A673 (cell line): ENCODE results near the gene HDAC4. TPM values are rescaled to one million over a fixed set of nuclear protein-coding genes. Genes with fewer than 3 reads are reported as not detected.

Experiments
- BruUV-seq: library from RNA; stranded (reverse); fragments of 400-500 nt; replicated peaks from 2 replicates; lab custom pipeline; 2021; lab: Mats Ljungman, UMichigan
- CTCF ChIA-PET: fragments of 300-600 bp; sonication (Branson Sonifier 250); formaldehyde crosslinking; loops from one replicate; lab custom pipeline; 2022; ENCODE audit warnings: antibody characterized with exemption; lab: Charles Lee
- POLR2A ChIA-PET: fragments of 300-600 bp; sonication (Branson Sonifier 250); formaldehyde crosslinking; loops from one replicate; lab custom pipeline; 2022; ENCODE audit warnings: antibody characterized with exemption; ENCODE audit not compliant: low non-redundant PET; lab: Charles Lee
- DNase-seq: peaks from one replicate; pipeline ENCODE4 v3.0.0-alpha.2; 2015; ENCODE audit warnings: low spot score
- H3K27ac ChIP-seq: fragments of 200-600 bp; sonication (generic); 2 replicates; pipeline ENCODE4 v1.5.1; 2016; ENCODE audit warnings: mixed run types, low read depth, mild to moderate bottlenecking, mixed read lengths, antibody characterized with exemption, low read length; ENCODE audit not compliant: poor library complexity, severe bottlenecking
- H3K27me3 ChIP-seq: fragments of 200-600 bp; sonication (generic); replicated peaks from 2 replicates; pipeline ENCODE4 v1.6.1; 2017; ENCODE audit warnings: mixed run types, low read depth, mild to moderate bottlenecking, mixed read lengths, antibody characterized with exemption, low read length; ENCODE audit not compliant: insufficient read depth, poor library complexity
- H3K36me3 ChIP-seq: fragments of 200-600 bp; sonication (generic); 2 replicates; pipeline ENCODE4 v1.6.1; 2016; ENCODE audit warnings: mixed run types, mild to moderate bottlenecking, mixed read lengths, antibody characterized with exemption, low read length; ENCODE audit not compliant: insufficient read depth, poor library complexity, severe bottlenecking
- H3K4me1 ChIP-seq: fragments of 200-600 bp; sonication (generic); 2 replicates; pipeline ENCODE4 v1.6.1; 2017; ENCODE audit warnings: mixed run types, mild to moderate bottlenecking, mixed read lengths, antibody characterized with exemption, low read length; ENCODE audit not compliant: insufficient read depth, poor library complexity, severe bottlenecking
- H3K4me3 ChIP-seq: fragments of 200-600 bp; sonication (generic); 2 replicates; pipeline ENCODE4 v1.5.1; 2016; ENCODE audit warnings: low read depth, mixed run types, mild to moderate bottlenecking, mixed read lengths, low read length; ENCODE audit not compliant: poor library complexity, severe bottlenecking
- H3K9me3 ChIP-seq: fragments of 200-600 bp; sonication (generic); 2 replicates; pipeline ENCODE4 v1.6.1; 2016; ENCODE audit warnings: mixed run types, low read depth, mild to moderate bottlenecking, mixed read lengths, antibody characterized with exemption, low read length; ENCODE audit not compliant: poor library complexity, severe bottlenecking
- CTCF ChIP-seq: fragments of 300-800, 200-600 bp; sonication (generic); conservative IDR thresholded peaks from 2 replicates; pipeline ENCODE4 v1.5.1; 2017; ENCODE audit warnings: low read depth, mild to moderate bottlenecking, antibody characterized with exemption, low read length, moderate library complexity, mixed read lengths
- EZH2 ChIP-seq: fragments of 200-600 bp; sonication (generic); IDR thresholded peaks from 2 replicates; pipeline ENCODE4 v1.6.1; 2017; ENCODE audit warnings: borderline replicate concordance, low read depth, mild to moderate bottlenecking, mixed read lengths, antibody characterized with exemption, low read length; ENCODE audit not compliant: poor library complexity, severe bottlenecking
- intact Hi-C: fragments of 100-400 bp; cut with micrococcal nuclease; formaldehyde crosslinking; loops from one replicate; pipeline ENCODE4 v1.10.0; 2022; ENCODE audit not compliant: unreplicated experiment
- total RNA-seq: library from RNA; stranded (reverse); gene quantifications from 2 replicates; pipeline ENCODE4 v1.2.3, GENCODE V29; 2021

HDAC4 gene
- total RNA-seq, 1 experiment from 2014 or later = 40.0 TPM

DNA sequence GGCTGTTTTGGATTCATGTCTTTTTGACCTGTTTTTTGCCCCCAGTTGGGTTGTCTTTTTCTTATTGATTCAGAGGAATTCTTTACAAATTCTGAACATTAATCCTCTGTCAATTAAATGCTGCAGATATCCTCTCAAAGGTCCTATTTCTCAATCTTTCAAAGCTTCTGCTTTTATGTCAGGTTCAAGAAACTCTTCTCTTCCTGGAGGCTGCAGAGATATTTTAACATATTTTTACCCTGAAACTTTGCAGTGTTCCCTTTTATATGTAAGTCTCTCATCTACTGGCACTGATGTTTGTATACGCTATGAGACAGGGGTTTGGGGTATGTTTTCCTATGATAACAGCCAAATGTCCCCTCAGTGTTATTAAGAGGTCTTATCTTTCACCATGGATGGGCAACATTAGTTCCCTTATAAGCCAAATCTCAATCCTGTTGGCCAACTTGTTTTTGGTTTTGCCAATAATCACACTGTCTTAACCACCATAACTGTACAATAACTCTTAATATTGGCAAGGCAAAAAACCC lies 159.3 kb downstream of the HDAC4 start:
- POLR2A ChIA-PET = no interaction called here
- no peak overlapping the region for H3K4me3 ChIP-seq
- H3K36me3 ChIP-seq = no peaks in the 10 kb centered on the region
- H3K27me3 ChIP-seq = no peaks in the 10 kb centered on the region
- intact Hi-C loops = no loop called here
- CTCF ChIA-PET = no interaction called here
- TF ChIP-seq CTCF = no peak
- TF ChIP-seq EZH2 = no peak
- BruUV-seq = no TSS peak
- H3K4me1 ChIP-seq = peaks cover 6% of the 10 kb centered on the region
- H3K9me3 ChIP-seq = no peaks in the 10 kb centered on the region
- no peak overlapping the region for H3K27ac ChIP-seq
- no peak for DNase-seq

DNA sequence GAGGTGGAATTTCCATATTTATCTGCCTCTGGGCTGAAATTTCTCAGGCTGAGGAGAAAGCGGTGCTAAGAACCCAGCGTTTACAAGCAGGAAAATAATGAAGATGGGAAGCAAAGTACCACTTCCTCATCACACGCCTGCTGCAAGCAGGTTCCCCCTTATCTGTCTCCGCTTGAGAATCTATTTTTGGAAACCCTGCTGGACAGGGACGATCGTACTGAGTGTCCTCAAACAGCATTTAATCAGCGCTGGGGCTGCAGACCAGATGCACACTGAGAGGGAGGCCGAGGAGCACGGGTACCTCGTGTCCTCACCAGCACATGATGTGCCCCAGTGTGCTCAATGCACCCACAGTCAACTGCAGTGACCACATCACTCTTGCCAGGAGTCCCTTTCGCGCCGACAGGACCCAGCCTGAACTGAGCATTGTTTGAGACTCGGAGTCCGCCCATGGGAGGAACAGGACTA lies 160.4 kb downstream of the HDAC4 start:
- peaks cover 6% of the 10 kb centered on the region for H3K4me1 ChIP-seq
- BruUV-seq = no TSS peak

DNA sequence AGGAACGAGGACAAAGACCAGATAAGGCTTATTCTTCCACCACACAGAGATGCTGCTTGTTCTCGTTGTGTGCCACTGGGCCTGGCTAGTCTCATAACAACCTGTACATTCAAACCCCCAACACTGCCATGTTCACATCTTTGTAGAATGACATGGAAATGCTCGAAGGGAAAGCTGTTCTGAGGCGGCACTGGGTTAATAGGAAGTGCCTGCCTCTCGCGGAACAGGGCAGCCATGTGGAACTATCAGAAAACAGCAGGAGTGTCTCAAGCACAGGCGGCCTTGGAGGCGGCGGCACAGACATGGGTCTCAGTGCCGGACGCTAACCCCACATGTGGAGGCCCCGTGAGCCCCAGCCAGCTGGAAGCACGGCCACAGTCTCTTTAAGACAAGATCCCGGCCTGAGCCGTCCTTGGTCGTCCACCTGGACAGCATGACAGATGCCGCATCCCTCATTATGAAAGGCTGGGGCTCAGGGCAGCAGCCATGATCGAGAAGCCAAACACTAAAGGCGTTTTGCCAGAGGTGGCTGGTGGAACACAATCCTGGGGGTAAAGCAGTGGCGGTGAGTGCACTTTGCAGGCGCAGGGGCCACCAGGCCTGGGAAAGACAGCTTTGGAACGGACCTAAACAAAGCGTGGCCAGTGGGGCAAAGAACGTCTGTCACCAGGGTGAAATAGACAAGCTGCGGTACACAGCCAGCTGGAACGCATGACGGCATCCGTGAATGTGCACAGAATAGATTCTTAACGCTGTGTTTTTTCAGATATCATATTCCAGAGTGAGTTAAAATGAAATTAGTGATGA lies 161.0 kb downstream of the HDAC4 start:
- intact Hi-C loops = no loop called here
- Histone ChIP-seq H3K4me1 (peaks cover under 1% of the 10 kb centered on the region), H3K36me3 (no peaks in the 10 kb centered on the region), H3K4me3 (no peak overlapping the region), H3K27ac (no peak overlapping the region), H3K9me3 (no peaks in the 10 kb centered on the region), H3K27me3 (no peaks in the 10 kb centered on the region)
- POLR2A ChIA-PET = no interaction called here
- DNase-seq = no peak
- no TSS peak for BruUV-seq
- TF ChIP-seq CTCF (no peak), EZH2 (no peak)
- CTCF ChIA-PET = interaction anchor here (0.7 kb wide), 1 partner anchor 122 kb away, joined by 4 read pairs; no protein-coding TSS in a partner anchor

More for the DNA sequence above, 160.4 kb downstream of the HDAC4 start:
- Histone ChIP-seq H3K4me3 (no peak overlapping the region), H3K27me3 (no peaks in the 10 kb centered on the region), H3K36me3 (no peaks in the 10 kb centered on the region), H3K9me3 (no peaks in the 10 kb centered on the region), H3K27ac (no peak overlapping the region)
- DNase-seq = no peak
- TF ChIP-seq CTCF (no peak), EZH2 (no peak)
- intact Hi-C loops = no loop called here
- ChIA-PET POLR2A (no interaction called here), CTCF (interaction anchor here (0.7 kb wide), 1 partner anchor 123 kb away, joined by 4 read pairs; no protein-coding TSS in a partner anchor)
